GM23248 (cell line): ENCODE measurements around the gene RAP2C. TPM values are rescaled to one million over a fixed set of nuclear protein-coding genes. Genes with fewer than 3 reads are reported as not detected.
A peak's percentile ranks its signal among the peaks of the same experiment; 100 is the strongest.

ENCODE experiments used
- DNase-seq: peaks from one replicate; pipeline ENCODE4 v3.0.0-alpha.2; 2015
- H2AFZ ChIP-seq: fragments of 200-600 bp; sonication (generic); 2 replicates; pipeline ENCODE4 v1.6.1; 2016; ENCODE audit warnings: antibody characterized with exemption
- H3F3A ChIP-seq: fragments of 200-600 bp; sonication (generic); 2 replicates; pipeline ENCODE4 v1.6.1; 2016; ENCODE audit warnings: mild to moderate bottlenecking, antibody characterized with exemption, mixed run types; ENCODE audit not compliant: insufficient read depth
- H3K27ac ChIP-seq: fragments of 200-600 bp; sonication (generic); 2 replicates; pipeline ENCODE4 v1.5.1; 2016; ENCODE audit warnings: mild to moderate bottlenecking
- H3K27me3 ChIP-seq: fragments of 200-600 bp; sonication (generic); replicated peaks from 2 replicates; pipeline ENCODE4 v1.6.1; 2016; ENCODE audit warnings: mild to moderate bottlenecking; ENCODE audit not compliant: insufficient read depth
- H3K36me3 ChIP-seq: fragments of 200-600 bp; sonication (generic); 2 replicates; pipeline ENCODE4 v1.6.1; 2016; ENCODE audit warnings: low read depth, mild to moderate bottlenecking
- H3K4me1 ChIP-seq: fragments of 200-600 bp; sonication (generic); 2 replicates; pipeline ENCODE4 v1.6.1; 2016; ENCODE audit warnings: mild to moderate bottlenecking; ENCODE audit not compliant: insufficient read depth
- H3K4me2 ChIP-seq: fragments of 200-600 bp; sonication (generic); one replicate; pipeline ENCODE4 v1.6.1; 2016; ENCODE audit warnings: mild to moderate bottlenecking; ENCODE audit not compliant: unreplicated experiment
- H3K4me3 ChIP-seq: fragments of 200-600 bp; sonication (generic); 2 replicates; pipeline ENCODE4 v1.5.1; 2016; ENCODE audit warnings: mild to moderate bottlenecking
- H3K79me2 ChIP-seq: fragments of 200-600 bp; sonication (generic); 2 replicates; pipeline ENCODE4 v1.6.1; 2016; ENCODE audit warnings: mild to moderate bottlenecking; ENCODE audit not compliant: insufficient read depth
- H3K9ac ChIP-seq: fragments of 200-600 bp; sonication (generic); 2 replicates; pipeline ENCODE4 v1.6.1; 2016; ENCODE audit warnings: mild to moderate bottlenecking
- H3K9me2 ChIP-seq: fragments of 200-600 bp; sonication (generic); 2 replicates; pipeline ENCODE4 v1.6.1; 2016; ENCODE audit warnings: mixed run types, mild to moderate bottlenecking, moderate library complexity; ENCODE audit not compliant: insufficient read depth
- H3K9me3 ChIP-seq: fragments of 200-600 bp; sonication (generic); one replicate; pipeline ENCODE4 v1.6.1; 2017; ENCODE audit warnings: low read depth
- H4K20me1 ChIP-seq: fragments of 200-600 bp; sonication (generic); 2 replicates; pipeline ENCODE4 v1.6.0; 2016; ENCODE audit not compliant: insufficient read depth
- EZH2 ChIP-seq: fragments of 200-600 bp; sonication (generic); IDR thresholded peaks from 2 replicates; pipeline ENCODE4 v1.6.1; 2018; ENCODE audit warnings: antibody characterized with exemption, mild to moderate bottlenecking; ENCODE audit not compliant: insufficient read depth, poor library complexity, severe bottlenecking
- EZH2phosphoT487 ChIP-seq: fragments of 200-600 bp; sonication (generic); IDR thresholded peaks from 2 replicates; pipeline ENCODE4 v1.6.1; 2018; ENCODE audit warnings: antibody characterized with exemption, moderate library complexity, mild to moderate bottlenecking, low read depth; ENCODE audit not compliant: insufficient read depth
- WGBS, 2 experiments: methylation state at CpG; one replicate each; pipeline ENCODE4 v1.1.6; 2015 to 2017; ENCODE audit warnings: low lambda C conversion rate in 2 of 2, low coverage in 1 of 2; ENCODE audit errors: missing lambda C conversion rate in 2 of 2; 5-methylcytosine and 5-hydroxymethylcytosine counted together
- in situ Hi-C: fragments of 300-500 bp; cut with MboI; formaldehyde crosslinking; loops from 2 replicates; pipeline ENCODE4 v1.15.0; 2020
- polyA plus RNA-seq: library from polyadenylated mRNA; unstranded; fragments of >200 nt; fragmentation: Nextera tagmentation; extraction: Ambion mirVana; gene quantifications from 2 replicates; pipeline ENCODE4 v1.2.1, GENCODE V29; 2016
- total RNA-seq: library from RNA; depleted of rRNA; stranded (reverse); fragments of >200 nt; shearing (Covaris generic); gene quantifications from 2 replicates; pipeline ENCODE4 v1.2.3, GENCODE V29; 2014; rRNA removed

The RAP2C gene
- total RNA-seq (18.3 and 21.2 TPM in 2 replicates), polyA plus RNA-seq (15.2 and 15.7 TPM in 2 replicates)

GRCh38 chrX:132219343-132219768, at the start of gene RAP2C:
Gene RAP2C (minus strand): TSS chrX:132219447. CDS start chrX:132217268, 2,179 bp downstream.
- in situ Hi-C loops, result no loop called here
- Histone ChIP-seq H3K27me3 (no peaks in the 10 kb centered on the region), H3K4me2 (peak within 1 kb of the TSS; percentile 86), H3K4me1 (peaks cover 12% of the 10 kb centered on the region; the same call in 1 of the 2 replicates), H3K36me3 (no peaks in the 10 kb centered on the region), H3K9me3 (no peaks in the 10 kb centered on the region), H3F3A (0 out of 2 replicates have a peak, but pooled peaks cover 5% of the 10 kb centered on the region), H3K4me3 (peak within 1 kb of the TSS; percentile 97), H3K9me2 (no peaks in the 10 kb centered on the region), H3K9ac (peak within 1 kb of the TSS; percentile 96), H3K27ac (peak within 1 kb of the TSS; percentile 88), H4K20me1 (no peaks in the 10 kb centered on the region), H2AFZ (peak within 1 kb of the TSS; percentile 94), H3K79me2 (peaks cover 19% of the 10 kb centered on the region)
- no peak for TF ChIP-seq EZH2phosphoT487
- no peak for TF ChIP-seq EZH2
- WGBS, 2 experiments, result 0% methylated on average over 4 to 5 of the region's 6 CpGs
- DNase-seq, result peak; percentile 81

GRCh38 chrX:132267392-132267791, 48.1 kb upstream of the RAP2C start:
- 90% methylated on average over 6 of the region's 6 CpGs for WGBS, 2 experiments
- no peak for DNase-seq
- Histone ChIP-seq H3F3A (peaks cover 9% of the 10 kb centered on the region; the same call in 1 of the 2 replicates), H2AFZ (no peak overlapping the region), H3K9me2 (no peaks in the 10 kb centered on the region), H3K79me2 (no peaks in the 10 kb centered on the region), H3K9ac (no peak overlapping the region), H3K27me3 (no peaks in the 10 kb centered on the region), H3K4me3 (no peak overlapping the region), H3K36me3 (no peaks in the 10 kb centered on the region), H3K4me1 (peaks cover 24% of the 10 kb centered on the region), H3K9me3 (no peaks in the 10 kb centered on the region), H3K27ac (no peak overlapping the region), H3K4me2 (no peak overlapping the region), H4K20me1 (no peaks in the 10 kb centered on the region)
- in situ Hi-C loops, result no loop called here
- TF ChIP-seq EZH2 (no peak), EZH2phosphoT487 (no peak)

GRCh38 chrX:132266583-132267355, 47.5 kb upstream of the RAP2C start:
- in situ Hi-C loops, result no loop called here
- H3K9ac ChIP-seq, result no peak overlapping the region
- no peaks in the 10 kb centered on the region for H3K27me3 ChIP-seq
- H3K36me3 ChIP-seq, result no peaks in the 10 kb centered on the region
- no peak overlapping the region for H3K4me2 ChIP-seq
- H3K4me1 ChIP-seq, result peaks cover 23% of the 10 kb centered on the region
- H3F3A ChIP-seq, result peaks cover 9% of the 10 kb centered on the region; the same call in 1 of the 2 replicates
- H3K9me2 ChIP-seq, result no peaks in the 10 kb centered on the region
- H3K4me3 ChIP-seq, result no peak overlapping the region
- peak; percentile 57 for DNase-seq
- TF ChIP-seq EZH2phosphoT487, result no peak
- TF ChIP-seq EZH2, result no peak
- no peaks in the 10 kb centered on the region for H3K79me2 ChIP-seq
- 91 to 100% methylated on average over 1 of the region's 1 CpG for WGBS, 2 experiments
- no peaks in the 10 kb centered on the region for H3K9me3 ChIP-seq
- H3K27ac ChIP-seq, result no peak overlapping the region; the same call in 1 of the 2 replicates
- H4K20me1 ChIP-seq, result no peaks in the 10 kb centered on the region
- no peak overlapping the region for H2AFZ ChIP-seq

- TF ChIP-seq EZH2 (no peak), EZH2phosphoT487 (no peak)
These were observed 43.9 kb upstream of the RAP2C start for GRCh38 chrX:132263127-132263526.

More at GRCh38 chrX:132263127-132263526, 43.9 kb upstream of the RAP2C start:
- H2AFZ ChIP-seq, result no peak overlapping the region
- no peak overlapping the region for H3K9ac ChIP-seq
- no peak overlapping the region for H3K4me3 ChIP-seq
- H3K9me3 ChIP-seq, result no peaks in the 10 kb centered on the region
- no peaks in the 10 kb centered on the region for H3K79me2 ChIP-seq
- 74 to 81% methylated on average over 3 of the region's 3 CpGs for WGBS, 2 experiments
- no peaks in the 10 kb centered on the region for H3K36me3 ChIP-seq
- in situ Hi-C loops, result no loop called here
- DNase-seq, result no peak
- no peaks in the 10 kb centered on the region for H3F3A ChIP-seq
- H3K4me1 ChIP-seq, result peaks cover 7% of the 10 kb centered on the region; the same call in 1 of the 2 replicates
- H4K20me1 ChIP-seq, result no peaks in the 10 kb centered on the region
- H3K4me2 ChIP-seq, result no peak overlapping the region
- no peaks in the 10 kb centered on the region for H3K9me2 ChIP-seq
- no peak overlapping the region for H3K27ac ChIP-seq
- no peaks in the 10 kb centered on the region for H3K27me3 ChIP-seq
